Transverse colon (tissue), 4 donors: ENCODE measurements around the gene PAGE2B. TPM values are rescaled to one million over a fixed set of nuclear protein-coding genes. Genes with fewer than 3 reads are reported as not detected.

Source experiments
- DNase-seq: peaks from one replicate; pipeline ENCODE4 v3.0.0-alpha.2; 2019
- H3K27ac ChIP-seq, 4 donors: fragments of 200-600 bp; sonication (generic); 2 replicates each; pipeline ENCODE4 v1.5.1; 2016 to 2018; ENCODE audit warnings: inconsistent platforms in 4 of 4
- H3K27me3 ChIP-seq: fragments of 200-600 bp; sonication (generic); 2 replicates; pipeline ENCODE4 v1.5.1; 2017; ENCODE audit warnings: inconsistent platforms
- H3K36me3 ChIP-seq, 4 donors: fragments of 200-600 bp; sonication (generic); 2 replicates each; pipeline ENCODE4 v1.5.1; 2017 to 2019; ENCODE audit warnings: inconsistent platforms in 4 of 4
- H3K4me1 ChIP-seq, 4 donors: fragments of 200-600 bp; sonication (generic); 2 replicates each; pipeline ENCODE4 v1.5.1; 2017 to 2020; ENCODE audit warnings: inconsistent platforms in 4 of 4
- H3K4me3 ChIP-seq, 4 donors: fragments of 200-600 bp; sonication (generic); 1 replicate in 1 of 4; 2 replicates in 3 of 4; pipeline versions ENCODE4 v1.5.1 to v1.6.1; 2017 to 2019; ENCODE audit warnings: inconsistent platforms in 4 of 4
- H3K9me3 ChIP-seq, 2 donors: fragments of 200-600 bp; sonication (generic); 2 replicates each; pipeline ENCODE4 v1.5.1; 2017 to 2019; ENCODE audit warnings: inconsistent platforms in 2 of 2
- EP300 ChIP-seq: sonication (generic); formaldehyde crosslinking; IDR thresholded peaks from one replicate; pipeline ENCODE4 v1.6.1; 2017; ENCODE audit warnings: antibody characterized with exemption, low read depth
- POLR2A ChIP-seq: fragments of 450-650 bp; IDR thresholded peaks from one replicate; pipeline ENCODE4 v1.6.1; 2016; ENCODE audit warnings: antibody characterized with exemption, mild to moderate bottlenecking, moderate library complexity
- POLR2AphosphoS5 ChIP-seq, 3 donors: sonication (generic); formaldehyde crosslinking; IDR thresholded peaks; one replicate each; pipeline ENCODE4 v1.6.1; 2016; ENCODE audit warnings: antibody characterized with exemption in 3 of 3
- WGBS, 2 donors: methylation state at CpG; one replicate each; pipeline ENCODE4 v1.1.5; 2018; ENCODE audit warnings: low coverage in 1 of 2; 5-methylcytosine and 5-hydroxymethylcytosine counted together
- in situ Hi-C, 4 donors: fragments of 200-750 bp; cut with MboI; loops; one replicate each; pipeline versions ENCODE4 v1.15.0 to v1.15.1; 2017; ENCODE audit warnings: low sequenced_read_pairs in 3 of 4, low pct_ligation_motif_present in 1 of 4, low pct_unique_long_range_greater_than_20kb in 1 of 4
- intact Hi-C: fragments of 100-400 bp; cut with DNase I; formaldehyde crosslinking; loops from one replicate; pipeline ENCODE4 v1.15.1; 2023; ENCODE audit warnings: low total_unique reads
- total RNA-seq, 4 donors: library from RNA; depleted of rRNA; stranded (reverse); fragments of >200 nt; gene quantifications; one replicate each; pipeline ENCODE4 v1.1.0, GENCODE V29; 2016

PAGE2B gene
- total RNA-seq, 4 donors from 2014 or later: 2.0 TPM; not detected in 3

GRCh38 chrX:55127692-55128091 lies 52.9 kb downstream of the PAGE2B start:
- Histone ChIP-seq H3K4me3 (no peak overlapping the region), H3K4me1 (no peaks in the 10 kb centered on the region), H3K36me3 (no peaks in the 10 kb centered on the region), H3K9me3 (no peaks in the 10 kb centered on the region), H3K27ac (no peak overlapping the region), H3K27me3 (no peaks in the 10 kb centered on the region)
- no peak for DNase-seq
- WGBS, 2 donors: 34% methylated on average over 2 of the region's 2 CpGs; no CpG with 5 or more reads in 1 of the 2 donors
- intact Hi-C loops: no loop called here
- TF ChIP-seq POLR2A (no peak), EP300 (no peak), POLR2AphosphoS5 (IDR thresholded peaks at IDR 0.05) (no peak)
- in situ Hi-C loops: no loop called here

Other genes starting within 250 kb of the PAGE2B start
- 1 to 10 TPM; 1.4 to 7.9 (median 3.1) TPM for gene TRO, start 154.2 kb upstream of the PAGE2B start, total RNA-seq
- under 1 TPM in 2 of 4 donors, not detected in 2; 0.32 to 0.55 TPM for gene PFKFB1, start 80.8 kb upstream of the PAGE2B start, total RNA-seq
- 10 to 100 TPM in 3 of 4 donors, 1 to 10 TPM in 1; 3.2 to 22.1 (median 14.3) TPM for gene APEX2, start 74.7 kb upstream of the PAGE2B start, total RNA-seq
- gene ALAS2, start 44.1 kb upstream of the PAGE2B start, total RNA-seq: not detected
- not detected for gene PAGE2, start 14.0 kb downstream of the PAGE2B start, total RNA-seq
- not detected for gene PAGE5, start 145.3 kb downstream of the PAGE2B start, total RNA-seq
- not detected for gene PAGE3, start 189.9 kb downstream of the PAGE2B start, total RNA-seq